ENCODE results near the gene LTBP1.

Gene LTBP1

DNA sequence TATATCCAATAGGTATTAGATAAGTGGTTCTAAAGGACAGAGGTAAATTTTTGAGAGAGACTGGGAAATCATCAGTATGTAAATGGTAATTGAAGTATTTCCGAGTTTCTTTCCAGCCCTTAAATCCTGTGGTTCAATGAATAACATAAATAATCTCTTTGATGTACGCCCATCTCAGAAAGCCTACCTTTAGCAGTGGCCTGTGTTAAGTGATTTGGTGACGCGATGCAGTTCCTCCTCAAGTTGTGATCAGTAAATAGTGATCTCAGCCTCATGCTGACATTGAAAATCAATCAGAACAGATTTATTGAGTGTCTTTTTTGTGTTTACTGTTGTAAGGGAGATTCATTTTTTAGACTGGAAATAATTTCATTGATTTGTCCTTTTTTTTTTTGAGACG lies 392.5 kb downstream of the LTBP1 start:
- H3K36me3 ChIP-seq (ENCODE audit: control insufficient read depth, insufficient read depth, low read length): no peaks in the 10 kb centered on the region
- DNase-seq (ENCODE audit: extremely low read depth, insufficient read length): no peak
- H3K4me3 ChIP-seq (replicated peaks; ENCODE audit: low read depth, low read length): no peak overlapping the region
- TF ChIP-seq, protein P1, sequence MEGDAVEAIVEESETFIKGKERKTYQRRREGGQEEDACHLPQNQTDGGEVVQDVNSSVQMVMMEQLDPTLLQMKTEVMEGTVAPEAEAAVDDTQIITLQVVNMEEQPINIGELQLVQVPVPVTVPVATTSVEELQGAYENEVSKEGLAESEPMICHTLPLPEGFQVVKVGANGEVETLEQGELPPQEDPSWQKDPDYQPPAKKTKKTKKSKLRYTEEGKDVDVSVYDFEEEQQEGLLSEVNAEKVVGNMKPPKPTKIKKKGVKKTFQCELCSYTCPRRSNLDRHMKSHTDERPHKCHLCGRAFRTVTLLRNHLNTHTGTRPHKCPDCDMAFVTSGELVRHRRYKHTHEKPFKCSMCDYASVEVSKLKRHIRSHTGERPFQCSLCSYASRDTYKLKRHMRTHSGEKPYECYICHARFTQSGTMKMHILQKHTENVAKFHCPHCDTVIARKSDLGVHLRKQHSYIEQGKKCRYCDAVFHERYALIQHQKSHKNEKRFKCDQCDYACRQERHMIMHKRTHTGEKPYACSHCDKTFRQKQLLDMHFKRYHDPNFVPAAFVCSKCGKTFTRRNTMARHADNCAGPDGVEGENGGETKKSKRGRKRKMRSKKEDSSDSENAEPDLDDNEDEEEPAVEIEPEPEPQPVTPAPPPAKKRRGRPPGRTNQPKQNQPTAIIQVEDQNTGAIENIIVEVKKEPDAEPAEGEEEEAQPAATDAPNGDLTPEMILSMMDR (IDR thresholded peaks at IDR 0.05; ENCODE audit: insufficient read depth, low read length, poor library complexity, severe bottlenecking): no peak
- H3K27me3 ChIP-seq (replicated peaks; ENCODE audit: control insufficient read depth, insufficient read depth, low read length): peaks cover 1% of the 10 kb centered on the region; the same call in 1 of the 2 replicates

DNA sequence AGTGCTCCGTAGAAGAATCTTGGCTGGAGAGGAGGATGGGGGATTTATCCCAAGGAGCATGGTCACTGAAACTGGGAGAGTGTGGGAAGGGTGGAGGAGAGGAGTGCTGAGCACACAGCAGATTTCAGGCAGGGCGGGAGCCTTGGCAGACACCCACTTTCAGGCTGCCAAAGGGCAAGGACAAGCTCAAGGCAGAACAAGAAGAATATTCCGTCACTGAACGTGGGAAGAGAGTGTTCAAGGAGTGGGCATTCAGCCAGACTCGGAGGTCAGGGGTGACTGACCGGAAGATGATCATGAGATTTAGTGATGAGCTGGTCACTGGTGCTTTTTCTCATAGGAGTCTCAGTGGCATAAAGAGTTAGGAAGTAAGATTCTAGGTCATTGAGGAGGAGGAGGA lies 393.5 kb downstream of the LTBP1 start:
- Histone ChIP-seq H3K4me3 (replicated peaks; ENCODE audit: low read depth, low read length) (no peak overlapping the region), H3K36me3 (ENCODE audit: control insufficient read depth, insufficient read depth, low read length) (no peaks in the 10 kb centered on the region), H3K27me3 (replicated peaks; ENCODE audit: control insufficient read depth, insufficient read depth, low read length) (peaks cover 1% of the 10 kb centered on the region; the same call in 1 of the 2 replicates)
- TF ChIP-seq, protein P1 (IDR thresholded peaks at IDR 0.05; ENCODE audit: insufficient read depth, low read length, poor library complexity, severe bottlenecking): no peak
- no peak for DNase-seq (ENCODE audit: extremely low read depth, insufficient read length)

DNA sequence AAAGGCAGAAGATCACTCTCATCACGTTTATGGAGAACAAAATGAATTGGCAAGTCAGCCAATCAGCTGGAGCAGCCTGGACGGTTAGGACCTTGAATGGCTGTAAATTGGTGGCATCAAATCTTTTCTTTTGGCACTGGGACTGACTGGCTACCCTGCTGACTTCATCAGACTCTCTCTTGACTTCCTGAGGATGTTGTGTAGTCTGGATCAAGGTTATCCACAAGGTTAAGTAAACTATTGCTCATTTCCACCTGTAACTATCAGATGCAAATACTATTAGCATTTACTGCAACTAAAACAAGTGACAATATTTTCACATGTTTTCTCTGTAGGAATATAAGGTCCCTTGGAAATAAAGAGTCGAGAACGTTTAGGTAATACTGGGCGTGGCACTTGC lies 395.4 kb downstream of the LTBP1 start:
- DNase-seq (ENCODE audit: extremely low read depth, insufficient read length): no peak
- Histone ChIP-seq H3K36me3 (ENCODE audit: control insufficient read depth, insufficient read depth, low read length) (no peaks in the 10 kb centered on the region), H3K27me3 (replicated peaks; ENCODE audit: control insufficient read depth, insufficient read depth, low read length) (peaks cover 1% of the 10 kb centered on the region; the same call in 1 of the 2 replicates), H3K4me3 (replicated peaks; ENCODE audit: low read depth, low read length) (no peak overlapping the region)
- TF ChIP-seq, protein P1 (IDR thresholded peaks at IDR 0.05; ENCODE audit: insufficient read depth, low read length, poor library complexity, severe bottlenecking): no peak

DNA sequence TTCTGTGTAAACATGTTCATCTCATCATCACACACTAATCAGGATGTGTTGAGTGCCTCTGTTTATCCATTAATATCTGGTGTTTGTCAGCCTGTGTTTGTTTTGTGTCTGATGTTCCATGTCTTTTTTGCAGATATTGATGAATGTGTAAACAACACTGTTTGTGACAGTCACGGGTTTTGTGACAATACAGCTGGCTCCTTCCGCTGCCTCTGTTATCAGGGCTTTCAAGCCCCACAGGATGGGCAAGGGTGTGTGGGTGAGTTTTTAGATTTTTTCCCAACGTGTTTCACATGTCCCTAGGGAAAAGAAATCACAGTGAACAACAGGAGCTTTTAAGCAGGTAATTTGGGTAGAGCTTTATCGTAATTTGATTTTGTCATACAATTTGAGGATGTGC lies 396.0 kb downstream of the LTBP1 start:
- TF ChIP-seq, protein P1 (IDR thresholded peaks at IDR 0.05; ENCODE audit: insufficient read depth, low read length, poor library complexity, severe bottlenecking): no peak
- DNase-seq (ENCODE audit: extremely low read depth, insufficient read length): no peak
- no peak overlapping the region for H3K4me3 ChIP-seq (replicated peaks; ENCODE audit: low read depth, low read length)
- peaks cover 1% of the 10 kb centered on the region; the same call in 1 of the 2 replicates for H3K27me3 ChIP-seq (replicated peaks; ENCODE audit: control insufficient read depth, insufficient read depth, low read length)
- H3K36me3 ChIP-seq (ENCODE audit: control insufficient read depth, insufficient read depth, low read length): no peaks in the 10 kb centered on the region

DNA sequence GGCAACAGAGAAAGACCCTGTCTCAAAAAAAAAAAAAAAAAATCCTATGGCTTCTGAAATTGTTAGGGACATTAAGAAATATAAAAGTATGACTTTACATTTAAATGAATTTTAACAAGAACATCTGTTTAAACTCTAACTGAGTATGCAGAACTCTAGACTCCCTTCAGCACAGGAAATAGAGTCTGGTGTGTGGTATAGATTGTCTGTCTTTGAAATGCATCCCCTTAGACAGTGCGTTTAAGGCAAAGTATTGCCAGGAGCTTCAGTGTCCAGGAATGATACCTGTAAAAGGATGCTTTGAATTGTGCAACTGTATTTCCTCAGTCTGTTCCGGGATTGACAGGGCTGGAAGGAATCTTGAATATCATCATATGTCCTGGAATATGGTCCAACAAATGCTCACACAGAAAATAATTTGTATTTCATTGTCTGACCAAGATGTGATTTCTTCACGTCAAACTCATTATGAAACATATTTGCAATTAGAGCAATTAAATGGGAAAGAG lies 396.7 kb downstream of the LTBP1 start:
- TF ChIP-seq, protein P1 (IDR thresholded peaks at IDR 0.05; ENCODE audit: insufficient read depth, low read length, poor library complexity, severe bottlenecking): no peak
- H3K36me3 ChIP-seq (ENCODE audit: control insufficient read depth, insufficient read depth, low read length): no peaks in the 10 kb centered on the region
- H3K27me3 ChIP-seq (replicated peaks; ENCODE audit: control insufficient read depth, insufficient read depth, low read length): peaks cover 1% of the 10 kb centered on the region; the same call in 1 of the 2 replicates
- DNase-seq (ENCODE audit: extremely low read depth, insufficient read length): no peak
- H3K4me3 ChIP-seq (replicated peaks; ENCODE audit: low read depth, low read length): no peak overlapping the region

DNA sequence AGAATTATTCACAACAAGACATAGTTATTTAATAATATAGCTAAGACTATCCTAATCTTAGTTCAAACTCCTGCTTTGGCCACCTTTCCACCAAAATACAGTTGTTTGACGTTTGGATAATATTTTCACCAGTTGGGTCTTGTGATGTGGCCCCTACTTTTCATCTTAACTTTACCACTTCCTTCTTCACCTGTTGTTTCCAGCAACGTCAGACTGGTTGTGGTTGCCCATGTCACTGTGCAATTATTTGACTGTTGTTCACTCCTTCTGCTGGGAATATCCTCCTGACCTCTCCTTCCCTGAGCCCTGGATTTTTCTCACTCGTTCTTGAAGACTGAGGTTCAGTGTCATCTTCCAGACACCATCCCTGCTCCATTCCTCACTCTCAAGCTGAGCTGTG lies 397.5 kb downstream of the LTBP1 start:
- DNase-seq (ENCODE audit: extremely low read depth, insufficient read length): no peak
- H3K36me3 ChIP-seq (ENCODE audit: control insufficient read depth, insufficient read depth, low read length): no peaks in the 10 kb centered on the region
- TF ChIP-seq, protein P1 (IDR thresholded peaks at IDR 0.05; ENCODE audit: insufficient read depth, low read length, poor library complexity, severe bottlenecking): no peak
- peaks cover 1% of the 10 kb centered on the region; the same call in 1 of the 2 replicates for H3K27me3 ChIP-seq (replicated peaks; ENCODE audit: control insufficient read depth, insufficient read depth, low read length)
- no peak overlapping the region for H3K4me3 ChIP-seq (replicated peaks; ENCODE audit: low read depth, low read length)

Data from GM06990 (cell line).